Heart right ventricle (tissue), 16 donors: ENCODE results near the gene BLOC1S2. TPM values are rescaled to one million over a fixed set of nuclear protein-coding genes. Genes with fewer than 3 reads are reported as not detected.
"Not testable (repeated sequence)": the region's sequence is repeated elsewhere in the genome, so short reads cannot be mapped to it uniquely, and the experiment has no call there.

Experiments
- ATAC-seq, 8 donors: fragments of 200-7000 bp; cut with Tn5 transposase; one replicate each; pipeline ENCODE4 v1.9.1; 2020; ENCODE audit warnings: mild to moderate bottlenecking in 8 of 8, moderate library complexity in 8 of 8, moderate number of reproducible peaks in 1 of 8
- DNase-seq, 2 donors: peaks; one replicate each; pipeline ENCODE4 v3.0.0-alpha.2; 2020
- H3K27ac ChIP-seq, 10 donors: fragments of 200-600 bp; sonication (generic) in 2 of 10; one replicate each; pipeline versions ENCODE4 v1.5.0 to v1.8.0; 2020 to 2022; ENCODE audit warnings: mild to moderate bottlenecking in 3 of 10
- H3K27me3 ChIP-seq, 7 donors: fragments of 200-600 bp; one replicate each; pipeline ENCODE4 v1.8.0; 2021 to 2022; ENCODE audit warnings: mild to moderate bottlenecking in 2 of 7
- H3K36me3 ChIP-seq, 9 donors: fragments of 200-600 bp; sonication (generic) in 1 of 9; one replicate each; pipeline versions ENCODE4 v1.5.0 to v1.8.0; 2020 to 2022; ENCODE audit warnings: mild to moderate bottlenecking in 2 of 9
- H3K4me1 ChIP-seq, 9 donors: fragments of 200-600 bp; sonication (generic) in 1 of 9; one replicate each; pipeline versions ENCODE4 v1.5.0 to v1.8.0; 2020 to 2022; ENCODE audit warnings: mild to moderate bottlenecking in 4 of 9
- H3K4me3 ChIP-seq, 10 donors: fragments of 200-600 bp; sonication (generic) in 2 of 10; one replicate each; pipeline versions ENCODE4 v1.5.0 to v1.8.0; 2020 to 2022; ENCODE audit warnings: mild to moderate bottlenecking in 7 of 10, moderate library complexity in 2 of 10
- H3K9me3 ChIP-seq, 11 donors: fragments of 200-600 bp in 10 of 11; sonication (generic) in 2 of 11; one replicate each; pipeline versions ENCODE4 v1.5.0 to v1.8.0; 2013 to 2022; ENCODE audit warnings: mild to moderate bottlenecking in 2 of 11, control low read depth in 1 of 11, moderate library complexity in 1 of 11
- CTCF ChIP-seq, 9 donors: fragments of 200-600 bp; sonication (generic) in 2 of 9; IDR thresholded peaks; one replicate each; pipeline versions ENCODE4 v1.5.0 to v1.8.0; 2021 to 2022; ENCODE audit warnings: antibody characterized with exemption in 9 of 9, mild to moderate bottlenecking in 5 of 9, moderate library complexity in 1 of 9
- WGBS, 2 donors: extraction: QIAGEN DNeasy Blood & Tissue Kit; methylation state at CpG; one replicate each; pipeline ENCODE4 v1.1.7; 2013; ENCODE audit warnings: inconsistent platforms in 1 of 2; 5-methylcytosine and 5-hydroxymethylcytosine counted together
- intact Hi-C, 10 donors: fragments of 100-400 bp; cut with DNase I; formaldehyde crosslinking; loops; one replicate each; pipeline versions ENCODE4 v1.11.1 to v1.14.2; 2022
- polyA plus RNA-seq, 2 donors: library from polyadenylated mRNA; stranded (reverse); fragments of 200-250 nt; gene quantifications; one replicate each; pipeline ENCODE4 v1.2.3, GENCODE V29; 2013
- total RNA-seq, 10 donors: library from RNA; stranded (reverse); fragmentation: NEBNext Ultra II Directional in 3 of 10; extraction: Animal tissue kit (Norgen Biotek cat#: 25700) in 3 of 10; gene quantifications; one replicate each; pipeline versions ENCODE4 v1.2.1 to v1.2.4, GENCODE V29; 2021 to 2023
- donor health status: Arrhythmogenic right ventricular cardiomyopathy.
- donor health status: ischemic (EF 13 %, LVEDD 7.1; RV severe dilation, severe dysfunction).
- donor health status: healthy with polysubstance abuse.
- donor health status: DM: no; HTN: yes; CAD: no.
- donor health status: DM: no; HTN: no; CAD: no.
- donor health status: ischemic (EF 25% LVEDD 6.9; RV normal size, moderate dysfunction).
- donor health status: ischemic (EF 25% LVEDD 5.7; RV mildly dilated, moderate dysfunction).
- donor health status: healthy.
- donor health status: DM: yes; HTN: yes; CAD: no.
- donor health status: Ischemic cardiomyopathy.
- donor health status: ischemic (EF 35%, LVEDD 5.7; RV mildly dilated, moderate dysfunction).
- donor health status: nonischemic (EF 11% LVEDD 7.7; RV severe dilation, severe dysfunction).
- donor health status: DM: yes; HTN: yes; CAD: no.
- donor health status: PGD.
- donor health status: ischemic (EF 29% LVEDD 5.4; RV normal size, mild dysfunction).
- donor health status: nonischemic (EF 23%, LVEDD 6.1; RV moderate dilation, normal function).

Gene BLOC1S2
- total and polyA plus RNA-seq, 12 donors = 13.6 to 32.2 (median 19.8) TPM

- DNase-seq (no peak), ATAC-seq (no peak)
- Histone ChIP-seq H3K4me3 (no peak overlapping the region), H3K9me3 (no peaks in the 10 kb centered on the region), H3K4me1 (peaks cover 0 to 33% (median 5%) of the 10 kb centered on the region in 9 donors), H3K27me3 (peaks cover 0 to 36% (median 11%) of the 10 kb centered on the region in 7 donors), H3K36me3 (no peaks in the 10 kb centered on the region), H3K27ac (peak overlapping the region in 1 of 10 donors; percentile 71)
- TF ChIP-seq CTCF (IDR thresholded peaks at IDR 0.05) = no peak
- intact Hi-C loops = no loop called here
- WGBS, 2 donors = 72% methylated on average over 3 of the region's 3 CpGs
These were observed 4.9 kb upstream of the BLOC1S2 start for GRCh38 chr10:100291356-100291755.

- Histone ChIP-seq H3K27me3 (peaks cover 0 to 21% (median 0%) of the 10 kb centered on the region in 7 donors), H3K4me3 (no peak overlapping the region), H3K36me3 (peaks cover 0 to 3% (median 0%) of the 10 kb centered on the region in 9 donors), H3K4me1 (peaks cover 0 to 45% (median 18%) of the 10 kb centered on the region in 9 donors), H3K9me3 (no peaks in the 10 kb centered on the region), H3K27ac (no peak overlapping the region)
- intact Hi-C loops = no loop called here
- TF ChIP-seq CTCF (IDR thresholded peaks at IDR 0.05) = no peak
- WGBS, 2 donors = 78 to 85% methylated on average over 2 of the region's 2 CpGs
- DNase-seq (no peak), ATAC-seq (no peak)
These were observed 3.2 kb upstream of the BLOC1S2 start for GRCh38 chr10:100289641-100290040.

GRCh38 chr10:100288196-100288595 lies 1.7 kb upstream of the BLOC1S2 start:
- no peak for ATAC-seq
- Histone ChIP-seq H3K9me3 (no peaks in the 10 kb centered on the region), H3K36me3 (peaks cover 0 to 16% (median 3%) of the 10 kb centered on the region in 9 donors), H3K4me3 (no peak overlapping the region), H3K27me3 (peaks cover 0 to 8% (median 0%) of the 10 kb centered on the region in 7 donors), H3K27ac (no peak overlapping the region), H3K4me1 (peaks cover 0 to 59% (median 24%) of the 10 kb centered on the region in 9 donors)
- no peak for DNase-seq
- intact Hi-C loops = no loop called here
- WGBS, 2 donors = 80 to 85% methylated on average over 5 of the region's 5 CpGs
- TF ChIP-seq CTCF (IDR thresholded peaks at IDR 0.05) = no peak

- Histone ChIP-seq H3K27ac (peak overlapping the region in 1 of 10 donors; percentile 90), H3K27me3 (peaks cover 0 to 3% (median 0%) of the 10 kb centered on the region in 7 donors), H3K36me3 (peaks cover 0 to 21% (median 3%) of the 10 kb centered on the region in 9 donors), H3K9me3 (no peaks in the 10 kb centered on the region), H3K4me3 (no peak overlapping the region), H3K4me1 (peaks cover 0 to 63% (median 29%) of the 10 kb centered on the region in 9 donors)
- TF ChIP-seq CTCF (IDR thresholded peaks at IDR 0.05) = no peak
- intact Hi-C loops = no loop called here
- ATAC-seq (no peak), DNase-seq (no peak)
- WGBS, 2 donors = 95 to 98% methylated on average over 6 of the region's 6 CpGs
These were observed 1.3 kb upstream of the BLOC1S2 start for GRCh38 chr10:100287756-100288155.

- Histone ChIP-seq H3K4me3 (peak overlapping the region in 9 of 10 donors; percentile 67 to 96 (median 85)), H3K36me3 (peaks cover 0 to 43% (median 5%) of the 10 kb centered on the region in 9 donors), H3K27ac (peak overlapping the region in 9 of 10 donors; percentile 62 to 98 (median 93)), H3K4me1 (peaks cover 0 to 48% (median 37%) of the 10 kb centered on the region in 9 donors)
- H3K9me3 ChIP-seq, intact Hi-C loops, H3K27me3 ChIP-seq, ATAC-seq, DNase-seq: not testable (repeated sequence)
- WGBS, 2 donors = 87 to 90% methylated on average over 12 of the region's 12 CpGs
These were observed 1.2 kb downstream of the BLOC1S2 start for GRCh38 chr10:100285326-100285725.
